HL-60 (cell line): ENCODE data around the gene AGBL4.

Source experiments
- DNase-seq, 2 experiments: peaks; one replicate each; pipeline ENCODE4 v3.0.0-alpha.2; 2010 to 2020; ENCODE audit warnings: low read depth in 1 of 2, low spot score in 1 of 2
- H3K27ac ChIP-seq: fragments of 250-450 bp; sonication (Bioruptor Pico); replicated peaks from 2 replicates; pipeline ENCODE4 v1.5.1; 2020; ENCODE audit warnings: mild to moderate bottlenecking, moderate library complexity
- H3K27me3 ChIP-seq: fragments of 250-450 bp; sonication (Bioruptor Pico); 2 replicates; pipeline ENCODE4 v1.5.1; 2021; ENCODE audit warnings: mild to moderate bottlenecking, moderate library complexity; ENCODE audit not compliant: insufficient read depth, poor library complexity, severe bottlenecking
- H3K4me3 ChIP-seq: replicated peaks from 2 replicates; pipeline ENCODE4 v1.5.1; 2011; ENCODE audit warnings: mild to moderate bottlenecking, control low read depth, low read length; ENCODE audit not compliant: insufficient read depth
- GABPA ChIP-seq: IDR thresholded peaks from 2 replicates; pipeline ENCODE4 v1.6.1; 2012; ENCODE audit warnings: low read depth
- POLR2AphosphoS5 ChIP-seq: IDR thresholded peaks from 2 replicates; pipeline ENCODE4 v1.6.1; 2012; ENCODE audit warnings: low read depth
- SPI1 ChIP-seq: IDR thresholded peaks from 2 replicates; pipeline ENCODE4 v1.6.1; 2012; ENCODE audit warnings: low read depth, mild to moderate bottlenecking, borderline replicate concordance
- TF ChIP-seq, protein P1 (sequence below): IDR thresholded peaks from 2 replicates; pipeline ENCODE4 v1.6.1; 2012; ENCODE audit warnings: low read depth; ENCODE audit not compliant: insufficient replicate concordance
- TF ChIP-seq, protein P2 (sequence below): IDR thresholded peaks from one replicate; pipeline ENCODE4 v1.5.1; 2011; ENCODE audit warnings: low read length, control low read depth, inconsistent platforms; ENCODE audit not compliant: insufficient read depth

Gene AGBL4

GRCh38 chr1:48916130-48917069 is 1107.4 kb downstream of the AGBL4 start:
- H3K27ac ChIP-seq: no peak overlapping the region
- DNase-seq: no peak
- no peak for TF ChIP-seq SPI1
- no peak for TF ChIP-seq POLR2AphosphoS5
- TF ChIP-seq, protein P1, sequence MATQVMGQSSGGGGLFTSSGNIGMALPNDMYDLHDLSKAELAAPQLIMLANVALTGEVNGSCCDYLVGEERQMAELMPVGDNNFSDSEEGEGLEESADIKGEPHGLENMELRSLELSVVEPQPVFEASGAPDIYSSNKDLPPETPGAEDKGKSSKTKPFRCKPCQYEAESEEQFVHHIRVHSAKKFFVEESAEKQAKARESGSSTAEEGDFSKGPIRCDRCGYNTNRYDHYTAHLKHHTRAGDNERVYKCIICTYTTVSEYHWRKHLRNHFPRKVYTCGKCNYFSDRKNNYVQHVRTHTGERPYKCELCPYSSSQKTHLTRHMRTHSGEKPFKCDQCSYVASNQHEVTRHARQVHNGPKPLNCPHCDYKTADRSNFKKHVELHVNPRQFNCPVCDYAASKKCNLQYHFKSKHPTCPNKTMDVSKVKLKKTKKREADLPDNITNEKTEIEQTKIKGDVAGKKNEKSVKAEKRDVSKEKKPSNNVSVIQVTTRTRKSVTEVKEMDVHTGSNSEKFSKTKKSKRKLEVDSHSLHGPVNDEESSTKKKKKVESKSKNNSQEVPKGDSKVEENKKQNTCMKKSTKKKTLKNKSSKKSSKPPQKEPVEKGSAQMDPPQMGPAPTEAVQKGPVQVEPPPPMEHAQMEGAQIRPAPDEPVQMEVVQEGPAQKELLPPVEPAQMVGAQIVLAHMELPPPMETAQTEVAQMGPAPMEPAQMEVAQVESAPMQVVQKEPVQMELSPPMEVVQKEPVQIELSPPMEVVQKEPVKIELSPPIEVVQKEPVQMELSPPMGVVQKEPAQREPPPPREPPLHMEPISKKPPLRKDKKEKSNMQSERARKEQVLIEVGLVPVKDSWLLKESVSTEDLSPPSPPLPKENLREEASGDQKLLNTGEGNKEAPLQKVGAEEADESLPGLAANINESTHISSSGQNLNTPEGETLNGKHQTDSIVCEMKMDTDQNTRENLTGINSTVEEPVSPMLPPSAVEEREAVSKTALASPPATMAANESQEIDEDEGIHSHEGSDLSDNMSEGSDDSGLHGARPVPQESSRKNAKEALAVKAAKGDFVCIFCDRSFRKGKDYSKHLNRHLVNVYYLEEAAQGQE: no peak
- TF ChIP-seq, protein P2, sequence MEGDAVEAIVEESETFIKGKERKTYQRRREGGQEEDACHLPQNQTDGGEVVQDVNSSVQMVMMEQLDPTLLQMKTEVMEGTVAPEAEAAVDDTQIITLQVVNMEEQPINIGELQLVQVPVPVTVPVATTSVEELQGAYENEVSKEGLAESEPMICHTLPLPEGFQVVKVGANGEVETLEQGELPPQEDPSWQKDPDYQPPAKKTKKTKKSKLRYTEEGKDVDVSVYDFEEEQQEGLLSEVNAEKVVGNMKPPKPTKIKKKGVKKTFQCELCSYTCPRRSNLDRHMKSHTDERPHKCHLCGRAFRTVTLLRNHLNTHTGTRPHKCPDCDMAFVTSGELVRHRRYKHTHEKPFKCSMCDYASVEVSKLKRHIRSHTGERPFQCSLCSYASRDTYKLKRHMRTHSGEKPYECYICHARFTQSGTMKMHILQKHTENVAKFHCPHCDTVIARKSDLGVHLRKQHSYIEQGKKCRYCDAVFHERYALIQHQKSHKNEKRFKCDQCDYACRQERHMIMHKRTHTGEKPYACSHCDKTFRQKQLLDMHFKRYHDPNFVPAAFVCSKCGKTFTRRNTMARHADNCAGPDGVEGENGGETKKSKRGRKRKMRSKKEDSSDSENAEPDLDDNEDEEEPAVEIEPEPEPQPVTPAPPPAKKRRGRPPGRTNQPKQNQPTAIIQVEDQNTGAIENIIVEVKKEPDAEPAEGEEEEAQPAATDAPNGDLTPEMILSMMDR: peak; percentile 36
- TF ChIP-seq GABPA: no peak

DNA sequence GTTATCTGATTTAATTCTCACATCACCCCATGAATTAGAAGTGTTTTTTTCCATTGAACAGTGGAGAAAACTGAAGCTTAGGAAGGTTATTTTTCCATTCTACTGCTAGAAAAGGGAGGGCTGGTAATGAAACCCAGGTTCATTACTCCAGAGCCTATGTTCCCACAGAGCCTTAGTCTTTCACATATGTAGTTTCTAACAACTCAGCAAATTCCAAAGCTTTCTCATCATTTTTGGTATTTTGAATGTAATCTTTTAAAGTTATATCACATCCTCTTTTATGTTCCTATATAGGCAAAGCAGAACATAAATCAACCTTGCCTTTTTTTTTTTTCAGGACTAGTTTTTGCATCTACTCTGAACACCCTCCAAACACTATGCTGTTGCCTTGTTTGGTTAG is 1115.1 kb downstream of the AGBL4 start:
- DNase-seq: no peak
- TF ChIP-seq SPI1 (no peak), GABPA (no peak), POLR2AphosphoS5 (no peak)
- TF ChIP-seq, protein P2: no peak
- TF ChIP-seq, protein P1: no peak
- Histone ChIP-seq H3K4me3 (no peak overlapping the region), H3K27me3 (peaks cover 3% of the 10 kb centered on the region), H3K27ac (no peak overlapping the region)

More at GRCh38 chr1:48916130-48917069, 1107.4 kb downstream of the AGBL4 start:
- Histone ChIP-seq H3K4me3 (no peak overlapping the region), H3K27me3 (no peaks in the 10 kb centered on the region)

- Histone ChIP-seq H3K4me3 (no peak overlapping the region), H3K27ac (no peak overlapping the region), H3K27me3 (peaks cover 3% of the 10 kb centered on the region)
- TF ChIP-seq, protein P2: no peak
- TF ChIP-seq, protein P1: no peak
- TF ChIP-seq GABPA (no peak), POLR2AphosphoS5 (no peak), SPI1 (no peak)
- no peak for DNase-seq
These were observed 1117.0 kb downstream of the AGBL4 start for GRCh38 chr1:48906729-48907128.
